Stimulated activated naive CD8-positive, alpha-beta T cell treated with anti-CD3 and anti-CD28 coated beads, Interleukin-15, Interleukin-2, amounts not matched to agents 100 U/mL and 50 U/mL, for 24 hours (primary cell): ENCODE results near the gene NAV3.

ENCODE experiments used
- ATAC-seq: fragments of 150-1000 bp; cut with Tn5 transposase; one replicate; pipeline ENCODE4 v1.10.0; 2021
- DNase-seq: peaks from one replicate; pipeline ENCODE4 v3.0.0; 2021

Gene NAV3

GRCh38 chr12:77847060-77847541, 16.4 kb downstream of the NAV3 start:
- DNase-seq, result no peak
- no peak for ATAC-seq

GRCh38 chr12:77847680-77848431, 17.2 kb downstream of the NAV3 start:
- DNase-seq, result no peak
- no peak for ATAC-seq

GRCh38 chr12:77850129-77850528, 19.4 kb downstream of the NAV3 start:
- no peak for ATAC-seq

GRCh38 chr12:77850698-77851097, 20.0 kb downstream of the NAV3 start:
- DNase-seq, result no peak

More at GRCh38 chr12:77850129-77850528, 19.4 kb downstream of the NAV3 start:
- DNase-seq, result no peak

GRCh38 chr12:77855548-77855947, 24.9 kb downstream of the NAV3 start:
- no peak for ATAC-seq
- DNase-seq, result no peak

More at GRCh38 chr12:77850698-77851097, 20.0 kb downstream of the NAV3 start:
- no peak for ATAC-seq

GRCh38 chr12:77861317-77861716, 30.6 kb downstream of the NAV3 start:
- ATAC-seq (no peak), DNase-seq (no peak)

- no peak for DNase-seq
- ATAC-seq, result no peak
Measured at GRCh38 chr12:77865178-77865577, 34.5 kb downstream of the NAV3 start.

GRCh38 chr12:77878901-77879300, 48.2 kb downstream of the NAV3 start:
- ATAC-seq (no peak), DNase-seq (no peak)

GRCh38 chr12:77882709-77883108, 52.0 kb downstream of the NAV3 start:
- no peak for DNase-seq
- ATAC-seq, result no peak

GRCh38 chr12:77888611-77889010, 57.9 kb downstream of the NAV3 start:
- no peak for ATAC-seq
- DNase-seq, result no peak

- no peak for DNase-seq
- no peak for ATAC-seq
Measured at GRCh38 chr12:77891518-77892147, 60.9 kb downstream of the NAV3 start.

- ATAC-seq, result no peak
- no peak for DNase-seq
Measured at GRCh38 chr12:77893918-77894317, 63.2 kb downstream of the NAV3 start.

GRCh38 chr12:77894556-77894955, 63.9 kb downstream of the NAV3 start:
- DNase-seq (no peak), ATAC-seq (no peak)

GRCh38 chr12:77895699-77896098, 65.0 kb downstream of the NAV3 start:
- no peak for DNase-seq
- ATAC-seq, result no peak

- ATAC-seq, result no peak
- DNase-seq, result no peak
Measured at GRCh38 chr12:77907936-77908335, 77.2 kb downstream of the NAV3 start.

- DNase-seq (no peak), ATAC-seq (no peak)
Measured at GRCh38 chr12:77914081-77914488, 83.4 kb downstream of the NAV3 start.

GRCh38 chr12:77915071-77915600, 84.4 kb downstream of the NAV3 start:
- no peak for ATAC-seq

GRCh38 chr12:77916276-77916675, 85.6 kb downstream of the NAV3 start:
- DNase-seq (no peak), ATAC-seq (no peak)

More at GRCh38 chr12:77915071-77915600, 84.4 kb downstream of the NAV3 start:
- DNase-seq, result no peak

- no peak for ATAC-seq
Measured at GRCh38 chr12:77918046-77918445, 87.4 kb downstream of the NAV3 start.

GRCh38 chr12:77919450-77919849, 88.8 kb downstream of the NAV3 start:
- DNase-seq (no peak), ATAC-seq (no peak)

More at GRCh38 chr12:77918046-77918445, 87.4 kb downstream of the NAV3 start:
- DNase-seq, result no peak

- ATAC-seq, result no peak
- no peak for DNase-seq
Measured at GRCh38 chr12:77923882-77924281, 93.2 kb downstream of the NAV3 start.

GRCh38 chr12:77924703-77925102, 94.0 kb downstream of the NAV3 start:
- no peak for DNase-seq

GRCh38 chr12:77925536-77926108, 94.9 kb downstream of the NAV3 start:
- DNase-seq (peak; percentile 3), ATAC-seq (peak; percentile 55)

More at GRCh38 chr12:77924703-77925102, 94.0 kb downstream of the NAV3 start:
- ATAC-seq, result no peak
